ENCODE results near the gene DGLUCY.
"Not testable (repeated sequence)": the region's sequence is repeated elsewhere in the genome, so short reads cannot be mapped to it uniquely, and the experiment has no call there.

DGLUCY gene

GRCh38 chr14:91138511-91139359 is 24.9 kb downstream of the DGLUCY start:
- no peak for DNase-seq (ENCODE audit: low spot score)

DNA sequence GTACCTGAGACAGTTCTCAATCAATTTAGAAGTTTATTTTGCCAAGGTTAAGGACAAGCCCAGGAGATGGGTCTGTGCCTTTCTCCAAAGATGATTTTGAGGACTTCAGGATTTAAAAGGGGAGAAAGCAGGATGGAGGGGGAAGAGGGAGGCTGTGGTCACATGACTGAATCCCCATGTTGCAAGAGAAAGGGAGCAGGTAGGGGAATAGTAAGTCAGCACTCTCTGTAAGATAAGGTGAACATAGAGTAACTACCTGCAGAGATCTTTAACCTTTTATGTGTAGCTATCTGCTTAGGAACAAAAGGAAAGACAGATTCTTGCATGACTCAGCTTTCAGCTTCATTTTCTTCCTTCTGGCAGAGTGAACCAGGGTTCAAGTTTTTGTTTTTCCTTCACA is 25.9 kb downstream of the DGLUCY start:
- DNase-seq (ENCODE audit: low spot score), result no peak

DNA sequence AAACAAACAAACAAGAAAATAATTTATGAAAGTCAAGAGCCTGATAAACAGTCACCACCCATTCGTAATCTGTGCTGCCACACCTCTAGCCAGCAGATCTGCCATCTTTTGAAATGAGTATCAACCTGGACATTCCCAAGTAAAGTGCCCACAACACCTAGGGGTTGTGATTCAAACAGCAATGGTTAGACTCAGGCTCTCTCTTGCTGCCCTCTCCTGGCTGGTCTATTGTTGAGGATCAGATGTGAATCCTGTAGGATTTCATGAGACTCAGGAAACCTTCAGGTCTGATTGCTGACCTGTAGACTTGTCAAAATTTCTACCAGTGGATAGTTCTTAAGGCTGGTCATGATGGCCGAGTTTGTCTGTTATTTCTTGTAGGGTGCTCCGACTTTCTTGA is 26.8 kb downstream of the DGLUCY start:
- peak; percentile 11 for DNase-seq (ENCODE audit: low spot score)

- DNase-seq (ENCODE audit: low spot score), result no peak
Observed at GRCh38 chr14:91142214-91142668, 28.4 kb downstream of the DGLUCY start.

DNA sequence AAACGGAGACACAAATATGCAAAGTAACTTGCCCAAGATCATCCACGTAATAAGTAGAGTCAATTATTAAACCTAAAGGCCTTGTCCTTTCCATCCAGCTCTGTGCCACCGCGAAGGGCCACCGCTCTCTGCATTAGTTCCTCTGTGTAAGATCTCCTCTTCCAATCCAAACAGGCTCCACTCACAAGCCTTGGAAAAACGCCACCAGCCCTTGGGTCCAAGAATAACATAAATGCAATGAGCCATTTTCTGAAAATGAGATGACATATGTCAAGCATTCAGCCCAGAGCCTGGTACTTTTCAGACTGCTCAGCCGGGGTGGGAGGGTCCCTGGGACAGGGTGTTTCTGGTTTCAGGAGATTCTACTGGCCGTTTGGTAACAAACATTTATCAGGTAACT is 30.0 kb downstream of the DGLUCY start:
- DNase-seq (ENCODE audit: low spot score), result no peak

- DNase-seq (ENCODE audit: low spot score), result peak; percentile 74
Observed at GRCh38 chr14:91144425-91145145, 30.7 kb downstream of the DGLUCY start.

GRCh38 chr14:91145391-91146160 is 31.7 kb downstream of the DGLUCY start:
- no peak for DNase-seq (ENCODE audit: low spot score)

- DNase-seq (ENCODE audit: low spot score), result no peak
Observed at GRCh38 chr14:91146661-91147060, 32.8 kb downstream of the DGLUCY start.

GRCh38 chr14:91149462-91149861 is 35.6 kb downstream of the DGLUCY start:
- DNase-seq (ENCODE audit: low spot score), result peak; percentile 82

GRCh38 chr14:91152499-91152898 is 38.6 kb downstream of the DGLUCY start:
- DNase-seq (ENCODE audit: low spot score), result no peak

GRCh38 chr14:91153360-91153759 is 39.5 kb downstream of the DGLUCY start:
- DNase-seq (ENCODE audit: low spot score), result no peak

DNA sequence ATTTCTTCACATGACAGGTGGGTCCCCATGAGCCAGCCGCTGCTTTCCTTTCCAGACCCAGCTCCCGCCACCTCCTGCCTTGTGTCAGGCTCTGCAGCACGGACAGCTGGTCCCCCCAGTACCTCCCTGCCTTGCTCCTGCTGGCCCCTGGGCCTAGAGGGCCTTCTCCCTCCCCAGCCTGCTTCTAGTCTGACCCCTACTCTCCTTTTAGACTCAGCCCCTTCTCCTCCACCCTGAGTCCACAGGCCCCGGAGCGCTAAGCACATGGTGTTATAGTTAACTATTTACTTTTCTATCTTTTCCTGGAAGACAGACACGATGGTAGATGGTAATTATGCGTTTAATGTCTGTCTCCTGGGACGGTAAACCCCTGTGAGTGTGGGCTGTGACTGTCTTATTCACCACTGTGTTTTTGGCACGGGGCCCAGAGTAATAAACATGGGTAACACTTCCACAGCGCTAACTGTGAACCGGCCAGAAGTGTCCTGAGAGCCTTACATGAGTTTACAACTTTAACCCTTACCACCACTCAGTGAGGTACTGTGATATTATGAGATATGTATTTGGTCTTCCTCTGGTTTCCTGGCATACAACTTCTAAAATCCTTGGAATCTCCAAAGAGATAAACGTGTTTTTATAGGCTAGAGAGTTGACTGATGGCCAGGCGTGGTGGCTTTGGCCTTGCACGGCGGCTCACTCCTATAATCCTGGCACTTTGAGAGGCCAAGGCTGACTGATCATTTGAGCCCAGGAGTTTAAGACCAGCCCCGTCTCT is 41.2 kb downstream of the DGLUCY start:
- no peak for DNase-seq (ENCODE audit: low spot score)

- no peak for DNase-seq (ENCODE audit: low spot score)
Observed at GRCh38 chr14:91155626-91156089, 41.8 kb downstream of the DGLUCY start.

GRCh38 chr14:91156142-91156666 is 42.3 kb downstream of the DGLUCY start:
- not testable (repeated sequence) for DNase-seq (ENCODE audit: low spot score)

GRCh38 chr14:91156877-91157276 is 43.0 kb downstream of the DGLUCY start:
- DNase-seq (ENCODE audit: low spot score), result not testable (repeated sequence)

DNA sequence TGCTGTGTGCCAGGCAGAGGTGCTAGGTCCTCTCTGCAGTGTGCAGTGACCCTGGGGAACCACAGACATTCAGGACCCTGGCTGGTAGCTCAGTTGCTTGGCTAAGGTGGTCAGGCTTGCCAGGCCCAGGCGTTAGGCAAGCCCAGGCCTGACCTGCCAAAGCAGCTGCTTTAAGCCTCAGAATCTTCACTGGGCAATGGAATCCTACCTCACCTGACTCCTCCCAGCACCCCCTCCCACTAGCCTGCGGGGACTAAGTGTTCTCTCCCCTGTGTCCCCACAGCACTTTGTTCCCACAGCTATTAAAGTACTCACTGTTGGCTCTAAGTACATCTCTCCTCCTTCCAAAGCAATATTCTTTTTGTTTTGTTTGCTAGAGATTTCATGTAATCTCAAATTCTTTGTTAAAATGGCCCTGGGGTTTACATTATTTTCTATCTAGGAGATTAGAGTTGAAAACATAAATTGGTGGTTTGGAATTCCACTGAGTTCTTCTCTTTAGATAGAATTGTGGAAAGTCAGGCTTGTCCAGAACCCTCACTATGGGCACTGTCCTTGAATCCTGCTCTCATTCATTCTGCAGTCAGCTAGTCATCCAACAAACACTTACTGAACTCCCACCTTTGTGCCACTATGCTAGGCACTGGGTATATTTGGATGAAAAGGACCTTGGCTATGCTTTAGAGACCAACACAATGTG is 44.4 kb downstream of the DGLUCY start:
- DNase-seq (ENCODE audit: low spot score), result no peak

- no peak for DNase-seq (ENCODE audit: low spot score)
Observed at GRCh38 chr14:91159182-91159581, 45.3 kb downstream of the DGLUCY start.

GRCh38 chr14:91159906-91160305 is 46.0 kb downstream of the DGLUCY start:
- DNase-seq (ENCODE audit: low spot score), result no peak

DNA sequence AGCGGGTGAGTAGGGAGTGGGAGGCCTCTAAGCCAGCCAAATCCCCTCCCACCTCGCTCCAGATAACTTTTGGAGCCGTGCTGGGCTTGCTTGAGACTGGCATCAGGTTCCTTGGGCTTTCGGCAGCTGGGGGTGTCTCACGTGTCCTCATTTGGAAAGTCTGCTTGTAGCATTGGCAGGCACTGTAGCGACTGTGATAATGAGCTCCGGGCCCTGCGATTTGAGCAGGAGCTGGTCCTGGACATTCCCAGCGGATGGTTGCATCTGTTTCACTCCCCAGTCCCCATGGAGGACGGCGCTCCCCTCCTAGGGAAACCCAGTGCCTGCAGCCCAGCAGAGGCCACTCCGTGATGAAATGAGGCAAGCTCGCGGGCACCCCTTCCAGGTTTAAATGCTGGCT is 49.4 kb downstream of the DGLUCY start:
- no peak for DNase-seq (ENCODE audit: low spot score)

DNA sequence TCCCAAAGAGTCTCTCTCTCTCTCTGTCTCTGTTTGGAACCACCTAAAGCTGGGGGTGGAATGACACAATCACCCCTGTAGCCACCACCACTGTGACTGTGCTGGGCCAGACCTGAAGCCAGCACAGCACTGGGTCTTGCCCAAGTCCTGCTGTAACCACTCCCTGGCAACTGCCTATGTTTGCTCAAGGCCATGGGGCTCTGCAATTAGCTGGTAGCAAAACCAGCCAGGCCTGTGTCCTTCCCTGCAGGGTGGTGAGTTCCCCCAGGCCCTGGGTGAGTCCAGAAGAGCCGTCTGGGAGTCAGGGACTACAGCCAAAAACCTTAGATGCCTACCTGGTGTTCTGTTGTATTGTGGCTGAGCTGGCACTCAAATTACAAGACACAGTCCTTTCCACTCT is 50.8 kb downstream of the DGLUCY start:
- DNase-seq (ENCODE audit: low spot score), result no peak

DNA sequence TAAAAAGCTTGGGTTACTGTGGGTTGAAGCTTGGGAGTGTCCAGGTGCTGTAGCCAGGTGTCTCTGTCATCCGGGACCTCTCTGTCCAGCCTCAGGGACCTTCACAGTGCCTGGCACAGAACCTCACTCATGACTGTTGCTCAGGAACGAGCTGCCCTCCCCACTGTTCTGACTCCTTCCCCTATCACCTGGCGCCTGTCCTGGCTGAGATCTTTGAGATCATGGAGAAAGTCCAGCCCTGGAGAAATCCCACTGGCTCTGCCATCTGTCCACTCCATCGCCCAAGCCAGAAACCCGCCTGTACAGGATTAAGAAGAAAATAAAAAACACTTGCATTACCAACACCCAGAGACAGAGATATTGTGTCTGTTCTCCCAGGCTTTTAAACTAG is 53.5 kb downstream of the DGLUCY start:
- no peak for DNase-seq (ENCODE audit: low spot score)
